K562 (cell line): ENCODE data around the gene CD101. TPM values are rescaled to one million over a fixed set of nuclear protein-coding genes. Genes with fewer than 3 reads are reported as not detected.

Experiments
- ATAC-seq: fragments of 200-7000 bp; cut with Tn5 transposase; 3 replicates; pipeline ENCODE4 v1.9.1; 2020; ENCODE audit warnings: moderate library complexity
- BruUV-seq: library from RNA; stranded (reverse); fragments of 400-500 nt; replicated peaks from 2 replicates; lab custom pipeline; 2021; lab: Mats Ljungman, UMichigan
- CTCF ChIA-PET: fragments of 300-600 bp; formaldehyde crosslinking; extraction: SDS; loops from one replicate; lab custom pipeline; 2021; ENCODE audit warnings: low intra/inter-chr PET ratio; lab: Yijun Ruan, JAX
- POLR2A ChIA-PET: fragments of 300-600, 350-650 bp; sonication (Branson Sonifier 250); formaldehyde crosslinking; extraction: SDS; loops from one replicate; lab custom pipeline; 2021; ENCODE audit warnings: antibody characterized with exemption, inconsistent platforms; lab: Yijun Ruan, JAX
- DNase-seq, 4 experiments: peaks; one replicate each; pipeline versions ENCODE4 v3.0.0 to v3.0.0-alpha.2; 2011 to 2018; ENCODE audit warnings: low spot score in 3 of 4, mixed read lengths in 3 of 4; ENCODE audit errors: extremely low read depth in 1 of 4
- FAIRE-seq: peaks from 2 replicates; lab custom pipeline; 2011; peaks lifted over from hg19 to GRCh38; lab: Jason Lieb, UNC
- H2AFZ ChIP-seq: 2 replicates; pipeline ENCODE4 v1.6.0; 2011; ENCODE audit warnings: low read depth, low read length, control low read depth, inconsistent platforms
- H3K27ac ChIP-seq: fragments of 200-600 bp; 3 replicates; pipeline ENCODE4 v1.8.0; 2011; ENCODE audit warnings: low read depth, mild to moderate bottlenecking, control low read depth, inconsistent platforms, low read length, moderate library complexity, mixed read lengths; ENCODE audit errors: extremely low read depth
- H3K27me3 ChIP-seq, 2 experiments: fragments of 300-600 bp in 1 of 2; 2 replicates in 1 of 2; 3 replicates in 1 of 2; pipeline versions ENCODE4 v1.6.0 to v1.8.0; 2011; ENCODE audit warnings: inconsistent platforms in 2 of 2, low read length in 2 of 2, mild to moderate bottlenecking in 1 of 2, mixed read lengths in 1 of 2, moderate library complexity in 1 of 2; ENCODE audit not compliant: control insufficient read depth in 2 of 2, insufficient read depth in 2 of 2
- H3K36me3 ChIP-seq: fragments of 300-600 bp; 3 replicates; pipeline ENCODE4 v1.8.0; 2011; ENCODE audit warnings: mild to moderate bottlenecking, low read length, inconsistent platforms; ENCODE audit not compliant: control insufficient read depth, insufficient read depth
- H3K4me1 ChIP-seq, 2 experiments: fragments of 200-600 bp in 1 of 2; replicated peaks in 1 of 2; 2 replicates in 1 of 2; 3 replicates in 1 of 2; pipeline versions ENCODE4 v1.5.1 to v1.8.0; 2011; ENCODE audit warnings: inconsistent platforms in 2 of 2, low read length in 2 of 2, mild to moderate bottlenecking in 1 of 2, mixed read lengths in 1 of 2, moderate library complexity in 1 of 2; ENCODE audit not compliant: control insufficient read depth in 2 of 2, insufficient read depth in 2 of 2
- H3K4me2 ChIP-seq: 2 replicates; pipeline ENCODE4 v1.6.1; 2011; ENCODE audit warnings: low read length, control low read depth, inconsistent platforms, mixed read lengths; ENCODE audit not compliant: insufficient read depth
- H3K4me3 ChIP-seq: fragments of 200-600 bp; sonication (generic), shearing (Covaris generic); 2 replicates; pipeline ENCODE4 v1.5.1; 2016; ENCODE audit warnings: control low read depth, inconsistent platforms
- H3K79me2 ChIP-seq: fragments of 200-600 bp; 3 replicates; pipeline ENCODE4 v1.8.0; 2011; ENCODE audit warnings: low read length, inconsistent platforms; ENCODE audit not compliant: control insufficient read depth, insufficient read depth
- H3K9ac ChIP-seq, 2 experiments: 2 replicates each; pipeline versions ENCODE4 v1.6.0 to v1.6.1; 2011; ENCODE audit warnings: low read depth in 2 of 2, low read length in 2 of 2, control low read depth in 1 of 2, inconsistent platforms in 1 of 2, mild to moderate bottlenecking in 1 of 2, mixed read lengths in 1 of 2; ENCODE audit not compliant: insufficient read depth in 1 of 2
- H3K9me1 ChIP-seq: one replicate; pipeline ENCODE4 v1.6.0; 2011; ENCODE audit warnings: inconsistent platforms, mild to moderate bottlenecking, low read length, moderate library complexity; ENCODE audit not compliant: control insufficient read depth, insufficient read depth
- H3K9me3 ChIP-seq: replicated peaks from 2 replicates; pipeline ENCODE4 v1.5.1; 2011; ENCODE audit warnings: low read depth, low read length, inconsistent platforms; ENCODE audit not compliant: control insufficient read depth, insufficient read depth
- H4K20me1 ChIP-seq: replicated peaks from 2 replicates; pipeline ENCODE4 v1.6.1; 2011; ENCODE audit warnings: low read length, inconsistent platforms, mixed read lengths; ENCODE audit not compliant: control insufficient read depth, insufficient read depth
- E2F3 ChIP-seq: fragments of 250-450 bp; sonication (Bioruptor Pico); IDR thresholded peaks from 2 replicates; pipeline ENCODE4 v1.4.0; 2020; ENCODE audit warnings: mild to moderate bottlenecking
- ETV5 ChIP-seq: sonication (generic); formaldehyde crosslinking; IDR thresholded peaks from 2 replicates; pipeline ENCODE4 v1.4.0; 2020; ENCODE audit warnings: low read depth, mild to moderate bottlenecking, missing genetic modification reagents
- FOSL1 ChIP-seq: fragments of 200-800 bp; sonication (Bioruptor generic); conservative IDR thresholded peaks from 2 replicates; pipeline ENCODE4 v1.6.1; 2016; ENCODE audit warnings: missing genetic modification characterization, missing compliant biosample characterization
- MTF1 ChIP-seq: fragments of 250-450 bp; sonication (Bioruptor Pico); IDR thresholded peaks from 2 replicates; pipeline ENCODE4 v1.9.0; 2021; ENCODE audit warnings: moderate library complexity, mild to moderate bottlenecking, inconsistent platforms, borderline replicate concordance
- SMC3 ChIP-seq: conservative IDR thresholded peaks from 2 replicates; pipeline ENCODE4 v1.6.1; 2011; ENCODE audit warnings: low read depth, low read length, improper control_type of control experiment; ENCODE audit not compliant: insufficient read depth
- TEAD4 ChIP-seq, 2 experiments: sonication (generic) in 1 of 2; formaldehyde crosslinking in 1 of 2; IDR thresholded peaks; 2 replicates each; pipeline versions ENCODE4 v1.6.1 to v1.8.0; 2012 to 2022; ENCODE audit warnings: borderline replicate concordance in 1 of 2, inconsistent platforms in 1 of 2, low read length in 1 of 2, mild to moderate bottlenecking in 1 of 2, missing genetic modification reagents in 1 of 2
- YBX1 ChIP-seq: fragments of 450-650 bp; IDR thresholded peaks from 2 replicates; pipeline ENCODE4 v1.7.1; 2016; ENCODE audit warnings: mild to moderate bottlenecking
- WGBS: fragments of 100-300 bp; shearing (Covaris generic); methylation state at CpG from one replicate; pipeline ENCODE4 v1.1.6; 2016; ENCODE audit warnings: low coverage, mixed read lengths; ENCODE audit not compliant: insufficient coverage; ENCODE audit errors: missing lambda C conversion rate; 5-methylcytosine and 5-hydroxymethylcytosine counted together
- in situ Hi-C: fragments of 300-500 bp; cut with MboI; formaldehyde crosslinking; loops from 4 replicates; pipeline ENCODE4 v1.15.0; 2018; ENCODE audit warnings: inconsistent platforms, mixed read lengths
- intact Hi-C: fragments of 100-400 bp; cut with micrococcal nuclease; formaldehyde crosslinking; loops from 2 replicates; pipeline ENCODE4 v1.14.2; 2022
- polyA plus RNA-seq, 8 experiments: library from polyadenylated mRNA; depleted of rRNA in 4 of 8; stranded (reverse) in 5 of 8; unstranded in 3 of 8; fragments of >200 nt; fragmentation: Nextera tagmentation in 2 of 8; fragmentation: Illumina TruSeq in 1 of 8; extraction: Ambion mirVana in 2 of 8; extraction: Trizol in 1 of 8; gene quantifications; 2 replicates each; pipeline versions ENCODE4 v1.2.1 to v1.2.3, GENCODE V29; 2011 to 2014; ENCODE audit warnings: inconsistent platforms in 1 of 8, missing spikeins in 1 of 8
- total RNA-seq, 7 experiments: library from RNA; depleted of rRNA in 6 of 7; stranded (reverse); fragments of >200 nt in 6 of 7; fragmentation: Illumina TruSeq in 2 of 7; extraction: Trizol in 2 of 7; gene quantifications; 2 replicates each; pipeline versions ENCODE4 v1.2.1 to v1.2.3, GENCODE V29; 2011 to 2021; ENCODE audit warnings: low replicate concordance in 1 of 7
- TF ChIP-seq, protein P1 (sequence below): fragments of 450-650 bp; formaldehyde crosslinking; IDR thresholded peaks from 2 replicates; pipeline ENCODE4 v1.4.0; 2020; ENCODE audit warnings: mild to moderate bottlenecking, mixed read lengths
- TF ChIP-seq, protein P2 (sequence below): fragments of 250-450 bp; sonication (Bioruptor Pico); IDR thresholded peaks from 2 replicates; pipeline ENCODE4 v1.8.0; 2022; ENCODE audit warnings: moderate library complexity, mild to moderate bottlenecking, inconsistent platforms
- TF ChIP-seq, protein P3 (sequence below): fragments of 200-800 bp; sonication (Bioruptor generic); IDR thresholded peaks from 2 replicates; pipeline ENCODE4 v1.6.1; 2017; ENCODE audit warnings: missing genetic modification characterization, missing compliant biosample characterization

Gene CD101
- total and polyA plus RNA-seq, 9 of the 15 experiments (the other 6 are each of a cell fraction or from before 2014, with no cell fraction given): 0.04 to 1.1 (median 0.20) TPM

DNA sequence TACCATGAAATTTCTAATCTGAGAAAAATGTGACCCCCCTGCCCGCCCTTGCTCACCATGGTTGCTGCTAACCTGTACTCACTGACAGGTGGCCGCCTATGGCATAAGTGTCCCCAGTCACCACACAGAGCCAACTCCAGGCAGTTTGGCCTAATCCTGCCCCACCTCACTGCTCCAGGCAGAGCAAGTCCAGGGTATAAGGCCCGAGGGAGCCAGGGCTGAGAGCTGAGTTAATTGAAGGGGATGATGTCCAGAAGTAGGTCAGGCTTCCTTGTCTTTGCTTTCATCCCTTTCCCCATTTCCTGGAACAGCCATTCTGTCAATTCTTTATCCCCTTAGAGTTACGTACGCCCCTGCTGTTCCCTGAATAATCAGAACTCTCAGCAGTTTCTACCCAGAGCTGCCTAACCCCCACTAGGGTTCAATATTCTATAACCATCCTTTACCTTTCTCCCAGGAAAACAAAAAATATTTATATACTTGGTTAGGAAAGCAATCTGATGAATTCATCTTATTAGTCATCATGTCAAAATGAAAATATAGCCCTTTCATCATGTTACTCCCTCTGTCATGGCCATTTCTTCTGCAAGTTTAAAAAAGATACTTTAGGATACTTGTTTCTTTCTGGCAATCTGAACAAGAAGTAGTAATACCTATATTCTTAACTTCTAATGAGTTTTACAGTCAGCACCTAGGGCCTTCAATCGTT lies 29.4 kb upstream of the CD101 start:
- H3K9ac ChIP-seq: no peak overlapping the region
- ChIA-PET CTCF (no interaction called here), POLR2A (interaction anchor here (1.2 kb wide), 1 partner anchor 14 kb away, joined by 5 read pairs; no protein-coding TSS in a partner anchor)
- H3K4me1 ChIP-seq: no peaks in the 10 kb centered on the region
- no peak overlapping the region for H3K4me3 ChIP-seq
- ATAC-seq (no peak), DNase-seq (no peak), FAIRE-seq (no peak)
- no peaks in the 10 kb centered on the region for H3K79me2 ChIP-seq
- H4K20me1 ChIP-seq: no peaks in the 10 kb centered on the region
- in situ Hi-C loops: no loop called here
- H3K36me3 ChIP-seq: peaks cover 19% of the 10 kb centered on the region; the same call in 2 of the 3 replicates
- H3K9me3 ChIP-seq: peaks cover 4% of the 10 kb centered on the region; the same call in 1 of the 2 replicates
- WGBS: 76% methylated on average over 6 of the region's 6 CpGs
- no peak overlapping the region for H3K4me2 ChIP-seq
- no peak for TF ChIP-seq E2F3
- no peak for TF ChIP-seq TEAD4 (IDR thresholded peaks at IDR 0.05; ENCODE audit: low read length)
- TF ChIP-seq TEAD4 (CRISPR knock-in tag; IDR thresholded peaks at IDR 0.05; ENCODE audit: borderline replicate concordance): no peak
- intact Hi-C loops: no loop called here
- no TSS peak for BruUV-seq
- no peak overlapping the region for H3K27ac ChIP-seq
- no peak overlapping the region for H2AFZ ChIP-seq
- no peaks in the 10 kb centered on the region for H3K9me1 ChIP-seq
- H3K27me3 ChIP-seq: no peaks in the 10 kb centered on the region

DNA sequence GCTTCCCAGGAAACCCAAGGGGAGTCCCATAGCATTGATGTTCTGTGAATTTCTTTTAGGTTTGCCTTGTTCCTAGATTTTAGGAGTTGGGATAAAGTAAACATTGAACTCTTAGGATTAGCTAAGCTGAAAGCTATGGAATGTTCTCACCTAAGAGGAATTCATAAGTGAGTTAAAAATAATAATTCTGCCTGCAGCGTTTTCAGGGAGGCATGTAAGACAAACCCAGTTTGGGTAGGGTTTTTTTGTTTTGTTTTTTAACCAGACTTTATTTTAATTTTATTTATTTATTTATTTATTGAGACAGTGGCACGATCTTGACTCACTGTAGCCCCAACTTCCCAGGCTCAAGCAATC lies 28.9 kb upstream of the CD101 start:
- FAIRE-seq: no peak
- H3K4me1 ChIP-seq: no peaks in the 10 kb centered on the region
- TF ChIP-seq, protein P1, sequence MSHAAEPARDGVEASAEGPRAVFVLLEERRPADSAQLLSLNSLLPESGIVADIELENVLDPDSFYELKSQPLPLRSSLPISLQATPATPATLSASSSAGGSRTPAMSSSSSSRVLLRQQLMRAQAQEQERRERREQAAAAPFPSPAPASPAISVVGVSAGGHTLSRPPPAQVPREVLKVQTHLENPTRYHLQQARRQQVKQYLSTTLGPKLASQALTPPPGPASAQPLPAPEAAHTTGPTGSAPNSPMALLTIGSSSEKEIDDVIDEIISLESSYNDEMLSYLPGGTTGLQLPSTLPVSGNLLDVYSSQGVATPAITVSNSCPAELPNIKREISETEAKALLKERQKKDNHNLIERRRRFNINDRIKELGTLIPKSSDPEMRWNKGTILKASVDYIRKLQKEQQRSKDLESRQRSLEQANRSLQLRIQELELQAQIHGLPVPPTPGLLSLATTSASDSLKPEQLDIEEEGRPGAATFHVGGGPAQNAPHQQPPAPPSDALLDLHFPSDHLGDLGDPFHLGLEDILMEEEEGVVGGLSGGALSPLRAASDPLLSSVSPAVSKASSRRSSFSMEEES (CRISPR knock-in tag): no peak
- TF ChIP-seq MTF1 (CRISPR knock-in tag) (no peak), SMC3 (no peak), ETV5 (CRISPR knock-in tag) (no peak), FOSL1 (tag) (no peak), YBX1 (no peak)
- TF ChIP-seq, protein P2, sequence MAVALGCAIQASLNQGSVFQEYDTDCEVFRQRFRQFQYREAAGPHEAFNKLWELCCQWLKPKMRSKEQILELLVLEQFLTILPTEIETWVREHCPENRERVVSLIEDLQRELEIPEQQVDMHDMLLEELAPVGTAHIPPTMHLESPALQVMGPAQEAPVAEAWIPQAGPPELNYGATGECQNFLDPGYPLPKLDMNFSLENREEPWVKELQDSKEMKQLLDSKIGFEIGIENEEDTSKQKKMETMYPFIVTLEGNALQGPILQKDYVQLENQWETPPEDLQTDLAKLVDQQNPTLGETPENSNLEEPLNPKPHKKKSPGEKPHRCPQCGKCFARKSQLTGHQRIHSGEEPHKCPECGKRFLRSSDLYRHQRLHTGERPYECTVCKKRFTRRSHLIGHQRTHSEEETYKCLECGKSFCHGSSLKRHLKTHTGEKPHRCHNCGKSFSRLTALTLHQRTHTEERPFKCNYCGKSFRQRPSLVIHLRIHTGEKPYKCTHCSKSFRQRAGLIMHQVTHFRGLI (CRISPR knock-in tag): no peak
- TF ChIP-seq, protein P3, sequence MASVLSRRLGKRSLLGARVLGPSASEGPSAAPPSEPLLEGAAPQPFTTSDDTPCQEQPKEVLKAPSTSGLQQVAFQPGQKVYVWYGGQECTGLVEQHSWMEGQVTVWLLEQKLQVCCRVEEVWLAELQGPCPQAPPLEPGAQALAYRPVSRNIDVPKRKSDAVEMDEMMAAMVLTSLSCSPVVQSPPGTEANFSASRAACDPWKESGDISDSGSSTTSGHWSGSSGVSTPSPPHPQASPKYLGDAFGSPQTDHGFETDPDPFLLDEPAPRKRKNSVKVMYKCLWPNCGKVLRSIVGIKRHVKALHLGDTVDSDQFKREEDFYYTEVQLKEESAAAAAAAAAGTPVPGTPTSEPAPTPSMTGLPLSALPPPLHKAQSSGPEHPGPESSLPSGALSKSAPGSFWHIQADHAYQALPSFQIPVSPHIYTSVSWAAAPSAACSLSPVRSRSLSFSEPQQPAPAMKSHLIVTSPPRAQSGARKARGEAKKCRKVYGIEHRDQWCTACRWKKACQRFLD (CRISPR knock-in tag): no peak

More for the DNA sequence above, 28.9 kb upstream of the CD101 start:
- Histone ChIP-seq H3K4me2 (no peak overlapping the region), H2AFZ (no peak overlapping the region), H3K4me3 (no peak overlapping the region), H3K36me3 (peaks cover 14% of the 10 kb centered on the region; the same call in 2 of the 3 replicates), H3K27me3 (no peaks in the 10 kb centered on the region), H3K9me3 (peaks cover 4% of the 10 kb centered on the region; the same call in 1 of the 2 replicates), H4K20me1 (no peaks in the 10 kb centered on the region), H3K27ac (no peak overlapping the region), H3K9ac (no peak overlapping the region), H3K9me1 (no peaks in the 10 kb centered on the region), H3K79me2 (no peaks in the 10 kb centered on the region)
- no peak for DNase-seq
- intact Hi-C loops (no loop called here), in situ Hi-C loops (no loop called here)
- ChIA-PET CTCF (no interaction called here), POLR2A (interaction anchor here (1.2 kb wide), 1 partner anchor 14 kb away, joined by 5 read pairs; no protein-coding TSS in a partner anchor)
- 62% methylated on average over 2 of the region's 2 CpGs for WGBS
- no TSS peak for BruUV-seq
- no peak for ATAC-seq
